Neural progenitor cell (in vitro differentiated cells): ENCODE measurements around the gene GRM3. TPM values are rescaled to one million over a fixed set of nuclear protein-coding genes. Genes with fewer than 3 reads are reported as not detected.

Experiments used
- DNase-seq: peaks from one replicate; pipeline ENCODE4 v3.0.0-alpha.2; 2016; ENCODE audit warnings: low spot score
- H2AFZ ChIP-seq: fragments of 200-600 bp; sonication (generic); replicated peaks from 2 replicates; pipeline ENCODE4 v1.6.1; 2016; ENCODE audit warnings: antibody characterized with exemption
- H3F3A ChIP-seq: fragments of 200-600 bp; sonication (generic); 2 replicates; pipeline ENCODE4 v1.6.1; 2016; ENCODE audit warnings: antibody characterized with exemption, low read depth
- H3K27ac ChIP-seq: fragments of 200-600 bp; sonication (generic); 2 replicates; pipeline ENCODE4 v1.5.1; 2016; ENCODE audit warnings: mild to moderate bottlenecking
- H3K27me3 ChIP-seq: fragments of 200-600 bp; sonication (generic); 2 replicates; pipeline ENCODE4 v1.6.1; 2016; ENCODE audit warnings: mild to moderate bottlenecking, moderate library complexity
- H3K36me3 ChIP-seq: fragments of 200-600 bp; sonication (generic); 2 replicates; pipeline ENCODE4 v1.5.1; 2016
- H3K4me1 ChIP-seq: fragments of 200-600 bp; sonication (generic); 2 replicates; pipeline ENCODE4 v1.6.1; 2016; ENCODE audit warnings: mixed run types
- H3K4me2 ChIP-seq: fragments of 200-600 bp; sonication (generic); 2 replicates; pipeline ENCODE4 v1.6.1; 2016
- H3K4me3 ChIP-seq: fragments of 200-600 bp; sonication (generic); 2 replicates; pipeline ENCODE4 v1.5.1; 2016
- H3K79me2 ChIP-seq: fragments of 200-600 bp; sonication (generic); 2 replicates; pipeline ENCODE4 v1.6.1; 2016; ENCODE audit warnings: low read depth
- H3K9ac ChIP-seq: fragments of 200-600 bp; sonication (generic); 2 replicates; pipeline ENCODE4 v1.6.1; 2016
- H3K9me3 ChIP-seq: fragments of 200-600 bp; sonication (generic); 2 replicates; pipeline ENCODE4 v1.5.1; 2016; ENCODE audit warnings: low read depth
- H4K20me1 ChIP-seq: fragments of 200-600 bp; sonication (generic); 2 replicates; pipeline ENCODE4 v1.6.1; 2016; ENCODE audit warnings: low read depth
- H3K27ac Mint-ChIP-seq: 3 replicates; pipeline ENCODE4 v1.8.0; 2021; ENCODE audit warnings: mixed read lengths
- H3K27me3 Mint-ChIP-seq: 2 replicates; pipeline ENCODE4 v1.8.0; 2022; ENCODE audit warnings: low read depth, mild to moderate bottlenecking, inconsistent platforms, moderate library complexity, mixed read lengths; ENCODE audit not compliant: insufficient read depth
- H3K36me3 Mint-ChIP-seq: 3 replicates; pipeline ENCODE4 v1.8.0; 2021; ENCODE audit warnings: mixed read lengths
- H3K4me1 Mint-ChIP-seq: 3 replicates; pipeline ENCODE4 v1.8.0; 2021; ENCODE audit warnings: mixed read lengths
- H3K4me3 Mint-ChIP-seq: 3 replicates; pipeline ENCODE4 v1.8.0; 2021; ENCODE audit warnings: mild to moderate bottlenecking, moderate library complexity, mixed read lengths
- H3K9me3 Mint-ChIP-seq: 3 replicates; pipeline ENCODE4 v1.8.0; 2020; ENCODE audit warnings: mixed read lengths
- EZH2 ChIP-seq: fragments of 200-600 bp; sonication (generic); IDR thresholded peaks from 2 replicates; pipeline ENCODE4 v1.6.1; 2017; ENCODE audit warnings: antibody characterized with exemption, mild to moderate bottlenecking, moderate library complexity
- EZH2phosphoT487 ChIP-seq: fragments of 200-600 bp; sonication (generic); IDR thresholded peaks from 2 replicates; pipeline ENCODE4 v1.6.1; 2017; ENCODE audit warnings: antibody characterized with exemption
- total RNA-seq: library from RNA; depleted of rRNA; stranded (reverse); fragments of >200 nt; gene quantifications from 2 replicates; pipeline ENCODE4 v1.2.3, GENCODE V29; 2015; ENCODE audit warnings: low replicate concordance
- TF ChIP-seq, protein P1 (sequence below): fragments of 200-600 bp; sonication (generic); IDR thresholded peaks from 2 replicates; pipeline ENCODE4 v1.5.1; 2017; ENCODE audit warnings: antibody characterized with exemption, mild to moderate bottlenecking

Gene GRM3
- total RNA-seq, 1 donor from 2014 or later: 22.2 TPM

DNA sequence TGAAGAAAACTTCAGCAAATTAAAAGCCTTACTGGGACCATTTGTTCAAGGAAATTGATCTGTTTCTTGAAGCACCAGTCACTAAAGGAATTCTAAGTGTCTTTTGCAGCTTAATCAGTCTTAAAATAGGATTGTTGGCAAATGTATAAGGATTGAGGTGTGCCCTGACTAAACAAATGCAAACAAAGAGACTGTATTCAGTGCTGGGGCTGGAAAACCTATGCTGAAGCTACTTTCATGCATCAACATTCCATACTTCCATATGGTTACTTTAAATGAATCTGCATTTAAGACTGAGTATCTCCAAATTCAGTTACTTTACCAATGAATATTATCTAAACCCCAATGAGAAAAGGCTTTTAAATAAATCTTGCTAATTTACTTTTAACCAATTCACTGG is 232.4 kb downstream of the GRM3 start:
- no peaks in the 10 kb centered on the region for H3K4me1 Mint-ChIP-seq
- no peak overlapping the region for H3K9ac ChIP-seq
- H3K4me3 Mint-ChIP-seq: no peak overlapping the region
- H3K27ac Mint-ChIP-seq: no peak overlapping the region
- no peaks in the 10 kb centered on the region for H4K20me1 ChIP-seq
- no peak for TF ChIP-seq EZH2phosphoT487
- TF ChIP-seq EZH2: no peak
- TF ChIP-seq, protein P1, sequence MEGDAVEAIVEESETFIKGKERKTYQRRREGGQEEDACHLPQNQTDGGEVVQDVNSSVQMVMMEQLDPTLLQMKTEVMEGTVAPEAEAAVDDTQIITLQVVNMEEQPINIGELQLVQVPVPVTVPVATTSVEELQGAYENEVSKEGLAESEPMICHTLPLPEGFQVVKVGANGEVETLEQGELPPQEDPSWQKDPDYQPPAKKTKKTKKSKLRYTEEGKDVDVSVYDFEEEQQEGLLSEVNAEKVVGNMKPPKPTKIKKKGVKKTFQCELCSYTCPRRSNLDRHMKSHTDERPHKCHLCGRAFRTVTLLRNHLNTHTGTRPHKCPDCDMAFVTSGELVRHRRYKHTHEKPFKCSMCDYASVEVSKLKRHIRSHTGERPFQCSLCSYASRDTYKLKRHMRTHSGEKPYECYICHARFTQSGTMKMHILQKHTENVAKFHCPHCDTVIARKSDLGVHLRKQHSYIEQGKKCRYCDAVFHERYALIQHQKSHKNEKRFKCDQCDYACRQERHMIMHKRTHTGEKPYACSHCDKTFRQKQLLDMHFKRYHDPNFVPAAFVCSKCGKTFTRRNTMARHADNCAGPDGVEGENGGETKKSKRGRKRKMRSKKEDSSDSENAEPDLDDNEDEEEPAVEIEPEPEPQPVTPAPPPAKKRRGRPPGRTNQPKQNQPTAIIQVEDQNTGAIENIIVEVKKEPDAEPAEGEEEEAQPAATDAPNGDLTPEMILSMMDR: no peak
- no peak for DNase-seq
- no peak overlapping the region for H2AFZ ChIP-seq
- no peaks in the 10 kb centered on the region for H3F3A ChIP-seq
- H3K79me2 ChIP-seq: no peaks in the 10 kb centered on the region
- no peaks in the 10 kb centered on the region for H3K9me3 ChIP-seq
- peaks cover 34% of the 10 kb centered on the region for H3K36me3 Mint-ChIP-seq
- H3K27ac ChIP-seq: no peak overlapping the region
- H3K27me3 ChIP-seq: no peaks in the 10 kb centered on the region
- H3K36me3 ChIP-seq: no peaks in the 10 kb centered on the region
- peaks cover 8% of the 10 kb centered on the region for H3K4me1 ChIP-seq
- H3K4me3 ChIP-seq: no peak overlapping the region
- no peak overlapping the region for H3K4me2 ChIP-seq
- H3K27me3 Mint-ChIP-seq: no peaks in the 10 kb centered on the region
- peaks cover 10% of the 10 kb centered on the region for H3K9me3 Mint-ChIP-seq

DNA sequence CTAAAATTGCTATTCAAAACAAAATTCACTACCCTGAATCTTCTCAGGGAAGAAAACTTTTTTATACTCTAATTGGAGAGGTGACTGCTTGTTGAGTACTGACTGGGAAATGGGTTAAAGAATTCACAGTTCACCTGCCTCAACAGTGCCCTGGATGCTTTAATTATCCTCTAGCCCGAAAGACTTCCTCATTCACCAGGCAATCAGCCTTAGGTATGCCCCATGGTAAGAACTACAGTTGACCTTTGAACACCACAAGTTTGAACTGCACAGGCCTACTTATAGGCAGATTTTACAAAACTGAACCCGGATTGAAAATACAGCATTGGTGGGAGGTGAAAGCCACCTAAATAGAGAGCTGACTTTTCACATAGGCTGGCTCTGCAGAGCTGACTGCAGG is 240.4 kb downstream of the GRM3 start:
- no peaks in the 10 kb centered on the region for H3K79me2 ChIP-seq
- no peaks in the 10 kb centered on the region for H3K36me3 ChIP-seq
- no peaks in the 10 kb centered on the region for H4K20me1 ChIP-seq
- H3K4me1 ChIP-seq: no peaks in the 10 kb centered on the region
- no peak overlapping the region for H2AFZ ChIP-seq
- Mint-ChIP-seq H3K4me1 (no peaks in the 10 kb centered on the region), H3K36me3 (peaks cover 29% of the 10 kb centered on the region), H3K27ac (no peak overlapping the region), H3K27me3 (no peaks in the 10 kb centered on the region), H3K9me3 (no peaks in the 10 kb centered on the region), H3K4me3 (no peak overlapping the region)
- TF ChIP-seq EZH2: no peak
- no peak for TF ChIP-seq EZH2phosphoT487
- TF ChIP-seq, protein P1: no peak
- no peak overlapping the region for H3K4me3 ChIP-seq
- H3K9me3 ChIP-seq: no peaks in the 10 kb centered on the region
- no peaks in the 10 kb centered on the region for H3F3A ChIP-seq
- no peaks in the 10 kb centered on the region for H3K27me3 ChIP-seq
- no peak overlapping the region for H3K9ac ChIP-seq
- no peak overlapping the region for H3K4me2 ChIP-seq
- no peak for DNase-seq
- no peak overlapping the region for H3K27ac ChIP-seq

DNA sequence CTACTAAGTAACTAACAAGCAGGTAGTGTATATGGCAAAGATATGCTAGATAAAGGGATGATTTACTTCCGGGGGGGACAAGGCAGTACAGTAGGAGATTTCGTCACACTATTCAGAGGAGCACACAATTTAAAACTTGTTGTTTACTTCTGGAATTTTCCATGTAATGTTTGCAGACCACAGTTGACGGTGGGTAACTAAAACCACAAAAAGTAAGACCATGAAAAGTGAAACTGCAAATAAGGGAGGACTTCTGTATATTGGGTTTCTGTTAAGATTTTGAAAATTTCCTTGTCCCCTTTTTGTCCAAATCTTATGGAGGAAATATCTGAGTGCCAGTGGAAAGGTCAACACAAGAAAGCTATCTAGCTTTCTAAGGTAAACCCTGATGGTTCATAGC is 245.8 kb downstream of the GRM3 start:
- H3K27ac Mint-ChIP-seq: no peak overlapping the region

More for the DNA sequence above, 245.8 kb downstream of the GRM3 start:
- no peaks in the 10 kb centered on the region for H3K79me2 ChIP-seq
- H3K9ac ChIP-seq: no peak overlapping the region
- H4K20me1 ChIP-seq: no peaks in the 10 kb centered on the region
- no peaks in the 10 kb centered on the region for H3K9me3 Mint-ChIP-seq
- H3K27me3 ChIP-seq: no peaks in the 10 kb centered on the region
- DNase-seq: no peak
- H3K4me1 ChIP-seq: no peaks in the 10 kb centered on the region
- H3K9me3 ChIP-seq: no peaks in the 10 kb centered on the region
- peaks cover 32% of the 10 kb centered on the region for H3K36me3 Mint-ChIP-seq
- TF ChIP-seq EZH2 (no peak), EZH2phosphoT487 (no peak)
- TF ChIP-seq, protein P1: no peak
- H3K4me1 Mint-ChIP-seq: no peaks in the 10 kb centered on the region
- no peak overlapping the region for H2AFZ ChIP-seq
- peaks cover 22% of the 10 kb centered on the region for H3K36me3 ChIP-seq
- H3K4me3 Mint-ChIP-seq: no peak overlapping the region
- H3K4me3 ChIP-seq: no peak overlapping the region
- no peak overlapping the region for H3K27ac ChIP-seq
- H3K27me3 Mint-ChIP-seq: no peaks in the 10 kb centered on the region
- H3F3A ChIP-seq: no peaks in the 10 kb centered on the region
- H3K4me2 ChIP-seq: no peak overlapping the region
